Coronary artery (tissue), 2 donors: ENCODE data around the gene SMG7.

Source experiments
- DNase-seq: peaks from one replicate; pipeline ENCODE4 v3.0.0-alpha.2; 2017; ENCODE audit warnings: low spot score
- H3K27ac ChIP-seq, 2 donors: fragments of 200-600 bp; sonication (generic); one replicate each; pipeline ENCODE4 v1.5.1; 2016 to 2019
- H3K4me3 ChIP-seq: fragments of 200-600 bp; sonication (generic); 2 replicates; pipeline ENCODE4 v1.5.1; 2016; ENCODE audit warnings: mild to moderate bottlenecking, moderate library complexity
- TF ChIP-seq, protein P1 (sequence below): fragments of 200-600 bp; sonication (generic); IDR thresholded peaks from one replicate; pipeline ENCODE4 v1.5.1; 2019; ENCODE audit warnings: antibody characterized with exemption

Gene SMG7

GRCh38 chr1:183600634-183601033 lies 128.3 kb downstream of the SMG7 start:
- TF ChIP-seq, protein P1, sequence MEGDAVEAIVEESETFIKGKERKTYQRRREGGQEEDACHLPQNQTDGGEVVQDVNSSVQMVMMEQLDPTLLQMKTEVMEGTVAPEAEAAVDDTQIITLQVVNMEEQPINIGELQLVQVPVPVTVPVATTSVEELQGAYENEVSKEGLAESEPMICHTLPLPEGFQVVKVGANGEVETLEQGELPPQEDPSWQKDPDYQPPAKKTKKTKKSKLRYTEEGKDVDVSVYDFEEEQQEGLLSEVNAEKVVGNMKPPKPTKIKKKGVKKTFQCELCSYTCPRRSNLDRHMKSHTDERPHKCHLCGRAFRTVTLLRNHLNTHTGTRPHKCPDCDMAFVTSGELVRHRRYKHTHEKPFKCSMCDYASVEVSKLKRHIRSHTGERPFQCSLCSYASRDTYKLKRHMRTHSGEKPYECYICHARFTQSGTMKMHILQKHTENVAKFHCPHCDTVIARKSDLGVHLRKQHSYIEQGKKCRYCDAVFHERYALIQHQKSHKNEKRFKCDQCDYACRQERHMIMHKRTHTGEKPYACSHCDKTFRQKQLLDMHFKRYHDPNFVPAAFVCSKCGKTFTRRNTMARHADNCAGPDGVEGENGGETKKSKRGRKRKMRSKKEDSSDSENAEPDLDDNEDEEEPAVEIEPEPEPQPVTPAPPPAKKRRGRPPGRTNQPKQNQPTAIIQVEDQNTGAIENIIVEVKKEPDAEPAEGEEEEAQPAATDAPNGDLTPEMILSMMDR, result no peak
- Histone ChIP-seq H3K4me3 (no peak overlapping the region), H3K27ac (no peak overlapping the region)
- DNase-seq, result no peak

DNA sequence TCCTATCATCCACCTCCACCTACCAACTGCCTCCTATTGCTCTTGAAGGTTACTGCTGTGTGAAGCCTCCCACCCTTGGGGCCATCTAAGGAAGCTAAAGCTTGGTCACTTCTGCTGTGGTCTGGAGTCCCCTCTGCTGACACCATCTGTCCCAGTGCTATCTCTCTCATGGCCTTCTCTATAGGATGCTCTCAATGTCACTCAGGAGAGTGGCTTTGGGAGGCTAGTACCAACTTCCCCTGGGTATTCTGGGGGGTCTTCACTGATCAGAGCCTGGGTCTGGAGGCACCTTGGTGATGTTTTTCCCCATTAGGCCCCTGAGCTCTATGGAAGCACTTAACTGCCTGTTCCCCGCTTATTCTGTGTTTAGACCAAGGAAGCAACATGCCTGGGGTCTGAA lies 130.2 kb downstream of the SMG7 start:
- TF ChIP-seq, protein P1, result no peak
- DNase-seq, result no peak
- no peak overlapping the region for H3K27ac ChIP-seq
- H3K4me3 ChIP-seq, result no peak overlapping the region
